Stimulated activated CD4-positive, alpha-beta T cell treated with anti-CD3 and anti-CD28 coated beads, TNF-alpha, amount 100 ng/mL, for 24 hours (primary cell): ENCODE measurements around the gene APH1B.

Source experiments
- DNase-seq, 3 experiments: peaks; one replicate each; pipeline ENCODE4 v3.0.0-alpha.2; 2020; ENCODE audit warnings: low read depth in 3 of 3

APH1B gene

DNA sequence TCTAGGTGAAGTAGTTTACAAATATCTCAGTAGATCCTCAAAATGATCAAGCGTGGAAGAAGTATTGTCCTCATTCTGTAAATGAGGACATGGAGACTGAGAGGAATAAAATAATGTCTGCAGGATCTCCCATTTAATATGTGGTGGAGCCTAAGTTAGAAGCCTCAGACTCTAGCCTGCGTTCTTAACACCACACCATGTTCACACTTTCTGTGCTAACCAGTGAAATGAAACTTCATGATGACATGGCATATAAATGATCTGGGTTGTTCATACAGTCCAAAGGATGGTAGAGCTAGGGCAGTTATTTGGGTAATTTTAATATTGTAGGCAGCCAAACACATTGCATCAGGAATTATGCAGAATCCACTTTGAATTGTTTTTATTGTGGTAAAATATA, 25.1 kb upstream of the APH1B start:
- no peak for DNase-seq

DNA sequence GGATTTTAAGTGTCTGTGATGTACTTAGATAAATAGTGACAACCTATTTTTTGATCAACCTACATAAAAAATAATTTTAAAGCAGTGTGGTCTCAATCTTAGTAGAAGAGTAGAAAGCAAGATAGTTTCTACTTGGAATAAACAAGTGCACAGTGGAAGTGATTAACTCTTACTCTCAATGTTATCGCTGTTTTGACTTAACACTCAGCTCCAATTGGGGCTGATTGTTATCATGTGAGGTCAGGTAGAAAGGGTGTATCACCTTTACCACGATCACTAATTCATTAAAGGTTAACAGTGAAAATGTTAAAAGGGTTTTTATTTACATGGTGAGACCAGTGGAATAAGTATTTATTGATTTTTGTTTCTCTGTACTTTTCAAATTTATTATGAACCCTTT, 22.4 kb upstream of the APH1B start:
- no peak for DNase-seq

- no peak for DNase-seq
Measured at GRCh38 chr15:63255489-63255990, 21.9 kb upstream of the APH1B start.

DNA sequence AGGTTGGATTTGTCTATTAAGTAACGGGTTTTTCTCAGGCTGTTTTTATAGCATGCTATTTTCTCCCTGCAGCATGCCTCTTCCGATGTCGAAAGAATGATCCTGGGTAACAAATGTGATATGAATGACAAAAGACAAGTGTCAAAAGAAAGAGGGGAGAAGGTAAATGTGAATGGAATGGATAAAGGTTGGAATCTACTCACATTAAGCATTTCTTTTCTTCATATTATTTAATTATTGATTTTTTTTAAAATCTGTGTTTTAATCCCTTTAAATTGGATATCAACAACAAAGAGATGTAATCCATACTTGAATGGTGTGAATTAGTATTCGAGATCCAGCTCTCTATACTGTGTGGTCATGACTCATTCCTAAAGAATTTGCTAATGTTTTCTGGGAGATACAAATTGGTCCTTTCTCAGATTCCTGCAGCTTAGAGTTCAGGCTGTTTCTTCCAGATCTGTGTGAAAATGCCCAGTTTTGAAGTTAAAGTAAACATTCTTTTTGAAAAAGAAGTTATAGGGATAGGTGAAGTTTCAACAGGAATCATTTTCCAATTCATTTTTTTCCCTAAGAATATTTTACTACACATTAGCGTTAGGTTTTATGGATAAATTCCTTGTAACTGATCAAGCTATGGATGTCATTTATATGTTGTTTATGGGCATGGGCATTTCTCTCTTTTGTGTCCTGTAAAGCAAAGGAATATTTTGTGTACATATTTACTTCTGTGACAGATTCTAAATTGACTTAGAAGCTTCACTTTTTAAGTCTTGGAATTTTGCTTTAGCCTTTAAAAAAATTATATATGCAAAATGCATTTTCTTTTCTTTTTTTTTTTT, 20.8 kb upstream of the APH1B start:
- no peak for DNase-seq

GRCh38 chr15:63258658-63259057, 18.7 kb upstream of the APH1B start:
- DNase-seq: no peak

DNA sequence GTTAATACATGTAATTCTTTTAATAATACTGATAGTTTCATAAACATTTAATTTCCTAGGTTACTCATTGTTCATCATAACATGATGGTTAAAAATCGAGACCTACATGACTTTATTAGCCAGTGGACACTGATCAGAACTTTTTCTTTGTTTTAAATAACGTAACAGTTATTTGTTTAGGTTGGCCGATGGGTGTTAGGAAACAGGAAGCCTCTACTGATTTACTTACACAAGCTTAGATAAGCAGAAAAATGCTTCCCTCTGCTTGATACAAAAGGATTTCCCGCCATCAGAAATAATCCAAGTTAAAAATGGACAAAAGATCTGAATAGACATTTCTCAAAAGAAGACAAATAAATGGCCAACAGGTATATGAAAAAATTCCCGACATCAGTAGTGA, 16.6 kb upstream of the APH1B start:
- no peak for DNase-seq

DNA sequence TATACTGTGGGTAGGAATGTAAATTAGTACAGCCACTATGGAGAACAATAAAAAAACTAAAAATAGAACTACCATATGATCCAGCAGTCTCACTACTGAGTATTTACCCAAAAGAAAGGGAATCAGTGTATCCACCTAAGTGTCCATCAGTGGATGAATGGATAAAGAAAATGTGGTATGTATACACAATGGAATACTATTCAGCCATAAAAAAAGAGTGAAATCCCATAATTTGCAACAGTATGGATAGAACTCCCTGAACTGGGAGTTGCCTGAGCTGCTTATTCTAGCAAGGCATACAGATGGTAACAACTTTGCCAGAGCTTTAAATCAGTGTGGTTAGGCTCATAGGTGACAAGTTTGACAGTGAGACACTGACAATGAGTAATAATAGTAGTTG, 16.1 kb upstream of the APH1B start:
- DNase-seq: no peak

- DNase-seq: no peak
Measured at GRCh38 chr15:63263519-63263918, 13.9 kb upstream of the APH1B start.

GRCh38 chr15:63264688-63265293, 12.6 kb upstream of the APH1B start:
- DNase-seq: no peak

DNA sequence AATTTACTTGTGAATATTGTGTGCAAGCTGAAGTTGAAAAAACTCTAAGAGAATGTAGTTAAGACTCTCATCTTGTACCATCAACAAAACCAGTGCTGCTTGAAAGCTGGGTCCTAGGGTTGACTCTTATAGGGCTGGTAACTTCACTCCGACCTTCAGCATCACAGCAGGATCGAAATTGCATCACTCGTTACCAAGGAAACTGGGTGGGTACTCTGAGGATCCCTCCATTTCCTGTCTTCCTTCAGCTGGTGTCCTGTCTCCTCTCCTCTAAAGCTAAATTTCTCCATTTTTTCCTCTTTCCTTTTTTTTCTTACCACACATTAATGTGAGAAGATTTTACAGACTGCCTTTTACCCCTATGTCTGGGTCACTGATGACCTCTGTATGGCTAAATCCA, 3.0 kb upstream of the APH1B start:
- no peak for DNase-seq

- no peak for DNase-seq
Measured at GRCh38 chr15:63276342-63277037, 915 bp upstream of the APH1B start.

DNA sequence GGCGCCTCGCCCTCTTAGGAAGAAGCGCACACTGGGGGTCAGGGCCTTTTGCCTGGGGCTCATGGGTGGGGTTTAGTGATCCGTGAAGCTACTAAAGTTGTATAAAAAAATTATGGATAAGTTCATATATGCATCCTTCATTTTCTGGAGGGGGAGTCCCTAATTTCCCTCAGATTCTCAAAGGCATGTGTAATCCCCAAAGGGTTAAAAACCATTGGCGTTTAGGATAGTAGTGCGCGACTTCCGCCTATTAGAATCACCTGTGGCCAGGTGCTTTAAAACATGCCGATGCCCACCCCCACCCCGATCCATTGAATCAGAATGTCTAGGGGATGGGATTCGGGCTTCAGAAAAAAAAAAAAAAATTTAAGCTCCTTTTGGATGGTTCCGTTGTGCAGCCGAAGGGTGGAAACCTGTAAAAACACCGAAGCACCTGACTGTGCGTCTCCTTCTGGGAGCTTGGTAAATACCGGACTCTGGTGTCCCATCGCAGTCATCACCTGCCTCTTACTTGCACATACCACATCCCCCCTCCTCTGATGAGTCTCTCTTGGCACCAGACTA, 570 bp downstream of the APH1B start:
- DNase-seq: no peak

- DNase-seq: no peak
Measured at GRCh38 chr15:63283126-63283525, 5.7 kb downstream of the APH1B start.

DNA sequence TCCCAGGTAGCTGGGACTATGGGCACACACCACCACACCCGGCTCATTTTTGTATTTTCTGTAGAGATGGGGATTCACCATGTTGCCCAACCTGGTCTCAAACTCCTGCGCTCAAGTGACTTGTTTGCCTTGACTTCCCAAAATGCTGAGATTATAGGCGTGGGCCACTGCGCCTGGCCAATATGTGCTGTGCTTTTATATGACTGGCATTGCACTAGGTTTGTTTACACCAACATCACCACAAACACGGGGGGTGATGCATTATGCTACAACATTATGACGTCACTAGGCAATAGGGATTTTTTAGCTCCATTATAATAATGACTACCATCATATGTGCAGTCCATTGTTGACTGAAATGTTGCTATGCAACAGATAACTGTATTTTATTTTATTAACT, 6.9 kb downstream of the APH1B start:
- DNase-seq: no peak

- no peak for DNase-seq
Measured at GRCh38 chr15:63287109-63287508, 9.7 kb downstream of the APH1B start.

DNA sequence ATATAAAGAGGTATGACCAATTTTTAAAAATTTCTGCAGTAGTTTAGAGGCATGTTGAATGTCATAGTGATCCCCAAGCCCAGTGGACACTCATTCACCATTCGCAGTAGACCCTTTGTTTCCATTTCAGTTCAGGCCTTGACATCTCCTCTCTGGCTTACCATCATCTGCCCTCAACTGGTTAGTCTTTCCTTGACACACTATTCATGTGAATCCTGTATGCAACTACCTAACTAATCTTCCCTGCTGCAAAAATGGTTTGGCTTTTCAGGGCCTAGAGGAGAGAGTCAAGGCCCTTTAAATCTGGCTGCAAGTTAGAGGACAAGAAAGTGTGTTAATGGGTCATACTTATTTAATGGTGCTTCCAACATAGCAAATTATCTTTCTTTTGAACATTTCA, 10.9 kb downstream of the APH1B start:
- DNase-seq: no peak

- DNase-seq: no peak
Measured at GRCh38 chr15:63288778-63289378, 11.5 kb downstream of the APH1B start.

GRCh38 chr15:63291507-63291906, 14.1 kb downstream of the APH1B start:
- DNase-seq: no peak

DNA sequence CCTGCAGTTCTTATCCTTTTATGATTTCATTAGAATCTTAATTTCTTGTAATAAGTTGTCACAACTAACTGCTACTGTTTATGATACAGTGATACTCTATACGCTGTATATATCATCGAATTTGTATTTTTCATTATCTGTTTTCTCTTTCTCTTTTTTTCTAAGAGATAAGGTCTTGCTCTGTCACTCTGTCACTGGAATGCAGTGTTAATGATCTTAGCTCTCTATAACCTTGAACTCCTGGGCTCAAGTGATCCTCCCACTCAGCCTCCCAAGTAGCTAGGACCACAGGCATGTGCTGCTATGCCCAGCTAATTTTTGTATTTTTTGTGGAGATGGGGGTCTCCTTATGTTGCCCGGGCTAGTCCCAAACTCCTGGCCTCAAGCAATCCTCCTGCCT, 14.8 kb downstream of the APH1B start:
- DNase-seq: no peak

DNA sequence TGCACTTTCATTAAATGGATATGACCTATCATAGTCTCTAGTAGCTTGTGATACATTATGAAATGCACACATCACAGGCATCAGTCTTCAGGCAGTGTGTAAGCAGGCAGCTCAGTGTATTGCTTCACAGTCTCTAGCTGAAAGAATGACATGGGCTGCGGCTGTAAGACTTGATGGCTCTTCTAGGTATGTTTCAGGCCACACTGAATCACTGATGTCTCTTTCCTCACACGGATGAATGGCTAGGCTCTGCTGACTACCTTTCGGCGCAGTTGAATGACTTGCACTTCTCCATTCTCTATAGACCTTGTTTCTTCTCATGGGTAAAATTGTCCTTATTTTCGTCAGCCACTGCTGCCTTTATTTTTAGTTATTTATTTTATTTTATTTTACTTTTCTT, 15.4 kb downstream of the APH1B start:
- DNase-seq: no peak

DNA sequence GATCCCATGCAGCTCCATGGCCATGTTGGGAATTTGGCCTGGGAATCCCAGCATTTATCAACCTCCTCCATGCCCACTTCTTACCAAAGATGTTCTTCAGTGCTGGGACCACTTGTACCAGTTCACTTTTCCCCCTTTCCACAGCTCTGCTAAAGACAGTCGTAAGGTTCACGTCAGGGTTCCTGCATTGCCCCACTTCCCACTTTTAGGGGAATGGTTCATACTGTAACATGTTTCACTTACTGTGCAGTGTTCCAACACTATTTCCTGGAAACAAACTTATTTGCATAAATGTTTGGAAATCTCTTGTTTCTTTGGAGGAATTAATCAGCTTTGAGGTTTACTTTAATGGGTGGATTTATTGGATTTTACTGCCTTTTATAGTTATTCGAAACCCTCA, 17.0 kb downstream of the APH1B start:
- DNase-seq: no peak

DNA sequence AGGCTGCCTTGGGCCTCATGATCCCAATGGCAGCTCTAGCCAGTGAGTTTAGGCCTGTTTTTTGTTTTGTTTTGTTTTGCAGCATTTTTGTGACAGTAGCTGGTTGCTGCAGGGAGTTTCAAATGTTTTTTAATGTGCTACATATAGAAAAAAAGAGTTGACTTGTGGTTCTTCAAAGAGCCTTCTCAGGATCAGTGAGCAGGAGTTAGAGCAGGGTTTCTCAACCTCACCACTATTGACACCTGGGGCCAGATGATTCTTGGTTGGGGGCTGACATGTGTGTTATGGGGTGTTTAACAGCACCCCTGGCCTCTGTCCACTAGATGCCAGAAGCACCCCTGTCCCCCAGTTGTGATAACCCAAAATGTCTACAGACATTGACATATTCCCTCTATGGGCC, 17.9 kb downstream of the APH1B start:
- no peak for DNase-seq
